Stimulated activated naive CD8-positive, alpha-beta T cell treated with anti-CD3 and anti-CD28 coated beads, Interleukin-15, amount 100 ng/mL, for 72 hours (primary cell): ENCODE results near the gene SCNN1A.

Source experiments
- ATAC-seq: fragments of 150-1000 bp; cut with Tn5 transposase; 2 replicates; pipeline ENCODE4 v1.10.0; 2021; ENCODE audit warnings: mild to moderate bottlenecking, moderate library complexity
- DNase-seq, 2 donors: peaks; one replicate each; pipeline ENCODE4 v3.0.0; 2021 to 2022
- H3K27ac Mint-ChIP-seq, 2 donors: one replicate each; pipeline ENCODE4 v1.8.0; 2022; ENCODE audit warnings: mild to moderate bottlenecking in 2 of 2, mixed read lengths in 2 of 2, moderate library complexity in 2 of 2
- H3K27me3 Mint-ChIP-seq: one replicate; pipeline ENCODE4 v1.8.0; 2022; ENCODE audit warnings: mixed read lengths
- H3K4me1 Mint-ChIP-seq: one replicate; pipeline ENCODE4 v1.8.0; 2022; ENCODE audit warnings: mild to moderate bottlenecking, mixed read lengths
- H3K4me3 Mint-ChIP-seq, 2 donors: one replicate each; pipeline ENCODE4 v1.8.0; 2022; ENCODE audit warnings: mild to moderate bottlenecking in 2 of 2, mixed read lengths in 2 of 2, moderate library complexity in 1 of 2
- H3K9me3 Mint-ChIP-seq, 2 donors: one replicate each; pipeline ENCODE4 v1.8.0; 2022; ENCODE audit warnings: mixed read lengths in 2 of 2

The SCNN1A gene

DNA sequence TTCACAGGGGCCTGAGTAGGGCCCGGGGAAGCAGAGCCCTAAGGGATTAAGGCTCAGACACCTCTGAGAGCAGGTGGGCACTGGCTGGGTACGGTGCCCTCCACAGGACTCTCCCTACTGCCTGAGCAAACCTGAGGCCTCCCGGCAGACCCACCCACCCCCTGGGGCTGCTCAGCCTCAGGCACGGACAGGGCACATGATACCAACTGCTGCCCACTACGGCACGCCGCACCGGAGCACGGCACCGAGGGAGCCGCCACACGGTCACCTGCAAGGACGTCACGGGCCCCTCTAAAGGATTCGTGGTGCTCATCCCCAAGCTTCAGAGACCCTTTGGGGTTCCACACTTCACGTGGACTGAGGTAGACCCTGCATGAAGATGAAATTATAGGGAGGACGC, 15.7 kb upstream of the SCNN1A start:
- Mint-ChIP-seq H3K27me3 (no peaks in the 10 kb centered on the region), H3K9me3 (no peaks in the 10 kb centered on the region), H3K4me1 (no peaks in the 10 kb centered on the region), H3K4me3 (no peak overlapping the region), H3K27ac (peak overlapping the region in 1 of 2 donors; percentile 42)
- ATAC-seq (peak; percentile 33), DNase-seq (no peak)

DNA sequence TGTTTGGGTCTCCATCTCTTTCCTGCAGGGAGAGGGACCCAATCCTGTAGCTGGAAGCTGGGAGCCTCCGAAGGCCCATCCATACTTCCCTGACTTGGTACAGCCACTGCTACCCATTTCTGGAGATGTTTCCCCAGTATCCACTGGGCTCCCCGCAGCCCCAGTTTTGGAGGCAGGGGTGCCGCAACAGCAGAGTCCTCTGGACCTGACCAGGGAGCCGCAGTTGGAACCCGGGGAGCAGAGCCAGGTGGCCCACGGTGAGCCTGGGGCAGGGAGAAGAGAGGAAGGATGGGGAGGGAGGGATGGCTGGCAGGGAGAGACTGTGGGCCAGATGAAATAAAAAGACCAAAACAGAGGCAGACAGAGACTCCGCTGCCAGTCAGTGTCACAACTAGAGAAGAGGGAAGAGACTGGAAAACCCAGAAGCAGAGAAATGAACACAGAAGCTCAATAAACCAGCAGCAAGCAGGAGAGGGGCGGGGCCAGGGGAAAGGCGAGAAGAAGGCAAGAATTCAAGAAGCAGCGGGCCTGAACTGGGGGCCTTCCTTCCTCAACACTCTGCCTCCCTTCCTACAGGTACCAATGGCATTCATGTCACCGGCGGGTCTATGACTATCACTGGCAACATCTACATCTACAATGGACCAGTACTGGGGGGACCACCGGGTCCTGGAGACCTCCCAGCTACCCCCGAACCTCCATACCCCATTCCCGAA, 14.9 kb upstream of the SCNN1A start:
- H3K27ac Mint-ChIP-seq, result no peak overlapping the region
- ATAC-seq (peak; percentile 40), DNase-seq (no peak)
- H3K4me1 Mint-ChIP-seq, result no peaks in the 10 kb centered on the region
- H3K27me3 Mint-ChIP-seq, result peaks cover under 1% of the 10 kb centered on the region
- no peak overlapping the region for H3K4me3 Mint-ChIP-seq
- H3K9me3 Mint-ChIP-seq, result no peaks in the 10 kb centered on the region

DNA sequence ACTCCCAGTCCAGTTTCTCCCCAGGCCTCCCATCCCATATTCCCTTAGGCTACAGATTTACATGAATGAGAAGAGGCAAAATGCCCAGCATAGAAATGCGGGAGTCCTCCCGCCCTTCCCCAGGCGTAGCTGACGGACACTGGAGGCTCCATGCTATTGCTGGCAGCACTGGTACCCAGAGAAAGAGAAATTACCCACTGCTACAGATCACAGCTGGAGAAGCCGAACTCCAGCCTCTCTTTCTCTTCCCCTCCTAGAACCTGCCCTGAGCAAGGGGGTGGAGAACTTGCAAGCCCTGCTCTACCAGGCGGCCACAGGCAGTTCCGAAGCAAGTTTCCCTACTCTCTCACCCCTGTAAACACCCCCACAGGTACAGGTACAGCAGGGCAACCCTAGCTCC, 12.2 kb upstream of the SCNN1A start:
- no peak overlapping the region for H3K4me3 Mint-ChIP-seq
- ATAC-seq, result no peak
- H3K4me1 Mint-ChIP-seq, result peaks cover 12% of the 10 kb centered on the region
- no peaks in the 10 kb centered on the region for H3K9me3 Mint-ChIP-seq
- peak overlapping the region in 1 of 2 donors; percentile 43 for H3K27ac Mint-ChIP-seq
- DNase-seq, result no peak
- H3K27me3 Mint-ChIP-seq, result peaks cover 18% of the 10 kb centered on the region

DNA sequence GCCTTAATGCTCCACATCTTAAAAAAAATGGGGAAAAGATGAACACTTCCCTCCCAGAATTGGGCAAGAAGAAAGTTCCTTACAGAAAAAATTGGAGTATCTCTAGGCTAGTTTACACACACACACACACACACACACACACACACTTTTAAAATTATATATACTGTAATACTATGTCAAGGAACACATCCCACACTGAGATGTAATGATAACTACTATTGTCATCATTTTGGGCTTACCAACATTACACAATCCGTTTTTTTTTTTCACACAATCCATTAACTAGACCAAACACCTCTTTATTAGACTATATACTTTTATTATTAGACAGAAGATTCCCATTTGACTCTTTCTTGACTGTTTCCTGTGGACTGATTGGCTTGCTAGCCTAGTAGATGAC, 11.1 kb upstream of the SCNN1A start:
- DNase-seq, result no peak
- Mint-ChIP-seq H3K27ac (no peak overlapping the region), H3K4me3 (no peak overlapping the region), H3K9me3 (no peaks in the 10 kb centered on the region), H3K4me1 (peaks cover 12% of the 10 kb centered on the region), H3K27me3 (peaks cover 24% of the 10 kb centered on the region)
- no peak for ATAC-seq

DNA sequence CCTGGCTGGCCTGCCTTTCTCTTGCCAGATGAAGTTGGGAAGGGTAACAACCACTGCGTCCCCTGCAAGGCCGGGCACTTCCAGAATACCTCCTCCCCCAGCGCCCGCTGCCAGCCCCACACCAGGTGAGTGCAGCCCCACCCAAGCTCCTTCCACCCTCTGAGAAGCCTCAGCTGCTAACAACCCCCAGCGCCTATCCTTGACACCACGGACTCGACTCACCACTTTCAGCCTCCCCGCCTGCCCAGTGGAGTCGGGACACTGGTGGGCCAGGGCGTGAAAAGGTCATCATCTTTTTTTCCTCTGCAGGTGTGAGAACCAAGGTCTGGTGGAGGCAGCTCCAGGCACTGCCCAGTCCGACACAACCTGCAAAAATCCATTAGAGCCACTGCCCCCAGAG, 10.7 kb upstream of the SCNN1A start:
- peaks cover 29% of the 10 kb centered on the region for H3K27me3 Mint-ChIP-seq
- H3K27ac Mint-ChIP-seq, result peak overlapping the region in 1 of 2 donors; percentile 45
- H3K9me3 Mint-ChIP-seq, result no peaks in the 10 kb centered on the region
- DNase-seq (no peak), ATAC-seq (no peak)
- H3K4me1 Mint-ChIP-seq, result peaks cover 12% of the 10 kb centered on the region
- H3K4me3 Mint-ChIP-seq, result no peak overlapping the region

DNA sequence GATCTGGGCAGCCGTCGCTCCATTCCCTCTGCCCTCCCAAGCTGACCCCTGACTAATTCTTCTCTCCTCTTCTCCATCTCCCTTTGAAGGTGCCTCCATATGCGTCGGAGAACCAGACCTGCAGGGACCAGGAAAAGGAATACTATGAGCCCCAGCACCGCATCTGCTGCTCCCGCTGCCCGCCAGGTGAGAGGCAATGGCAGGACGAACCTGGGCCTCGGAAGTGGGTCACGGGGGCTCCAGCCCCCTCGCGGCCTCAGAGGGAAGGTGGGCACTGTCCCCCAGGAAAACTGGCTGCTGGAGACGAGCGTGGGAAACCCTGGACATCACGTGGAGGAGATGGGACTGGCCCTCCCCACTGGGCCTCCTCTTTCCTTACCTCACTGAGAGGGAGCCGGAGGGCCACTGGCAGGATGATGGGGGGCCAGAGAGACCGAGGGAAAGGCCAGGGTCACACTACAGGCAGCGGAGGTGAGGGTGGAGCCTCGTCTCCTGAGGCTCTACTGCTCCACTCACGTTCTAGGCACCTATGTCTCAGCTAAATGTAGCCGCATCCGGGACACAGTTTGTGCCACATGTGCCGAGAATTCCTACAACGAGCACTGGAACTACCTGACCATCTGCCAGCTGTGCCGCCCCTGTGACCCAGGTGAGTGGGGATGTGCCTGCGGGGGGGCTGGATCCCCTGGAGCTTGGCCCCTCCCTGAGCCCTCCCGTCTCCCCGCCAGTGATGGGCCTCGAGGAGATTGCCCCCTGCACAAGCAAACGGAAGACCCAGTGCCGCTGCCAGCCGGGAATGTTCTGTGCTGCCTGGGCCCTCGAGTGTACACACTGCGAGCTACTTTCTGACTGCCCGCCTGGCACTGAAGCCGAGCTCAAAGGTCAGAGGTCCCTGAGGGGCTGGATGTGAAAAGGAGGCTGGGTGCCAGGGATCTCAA, 9.4 kb upstream of the SCNN1A start:
- peaks cover 29% of the 10 kb centered on the region for H3K27me3 Mint-ChIP-seq
- DNase-seq, result no peak
- peaks cover 12% of the 10 kb centered on the region for H3K4me1 Mint-ChIP-seq
- no peaks in the 10 kb centered on the region for H3K9me3 Mint-ChIP-seq
- ATAC-seq, result no peak
- peak overlapping the region in 1 of 2 donors; percentile 25 for H3K4me3 Mint-ChIP-seq
- H3K27ac Mint-ChIP-seq, result peak overlapping the region; percentile 61 to 75

DNA sequence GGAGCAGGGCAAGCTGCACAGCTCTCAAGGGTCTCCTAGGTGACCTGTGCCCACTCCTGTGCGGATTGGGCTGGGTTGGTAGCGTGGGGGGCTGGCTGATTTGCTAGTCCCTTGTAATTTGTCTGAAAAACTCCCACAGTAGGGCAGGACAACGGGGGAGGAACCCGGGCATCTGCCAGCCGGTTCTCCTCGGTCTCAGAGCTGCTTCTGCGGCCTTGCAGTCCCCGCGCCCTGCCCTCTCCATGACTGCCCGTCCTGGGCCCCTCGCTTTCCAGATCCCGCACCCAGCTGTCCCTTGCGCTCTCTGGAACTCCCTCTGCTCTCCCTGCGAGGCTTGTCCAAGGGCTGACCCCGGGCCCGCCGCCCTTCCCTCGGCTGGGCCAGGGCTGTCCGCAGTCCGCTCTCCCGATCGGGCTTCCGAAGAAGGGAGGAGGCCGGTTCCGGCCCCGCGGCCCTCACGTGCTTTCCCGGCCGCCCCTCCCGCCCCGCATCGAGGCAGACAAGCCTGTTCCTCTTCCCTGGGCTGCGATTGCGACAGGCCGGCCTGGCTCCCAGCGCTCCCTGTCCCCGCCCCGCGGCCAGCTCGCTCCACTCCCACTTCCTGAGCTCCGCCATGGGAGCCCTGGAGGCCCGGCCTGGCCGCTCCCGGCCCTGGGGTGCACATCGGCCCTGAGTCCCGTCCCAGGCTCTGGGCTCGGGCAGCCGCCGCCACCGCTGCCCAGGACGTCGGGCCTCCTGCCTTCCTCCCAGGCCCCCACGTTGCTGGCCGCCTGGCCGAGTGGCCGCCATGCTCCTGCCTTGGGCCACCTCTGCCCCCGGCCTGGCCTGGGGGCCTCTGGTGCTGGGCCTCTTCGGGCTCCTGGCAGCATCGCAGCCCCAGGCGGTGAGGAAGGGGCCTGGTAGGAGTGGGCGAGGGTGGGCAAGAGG, 8.5 kb upstream of the SCNN1A start, which contains the start of gene LTBR:
Gene LTBR, plus strand, starts transcription at position 591 of the 927 bp plus-strand sequence. Its CDS starts 197 bp downstream, at position 788.
- peak within 1 kb of the TSS; percentile 75 to 84 for H3K27ac Mint-ChIP-seq
- DNase-seq (peak in 1 of 2 donors; percentile 29), ATAC-seq (peak; percentile 52)
- H3K4me3 Mint-ChIP-seq, result peak within 1 kb of the TSS in 1 of 2 donors; percentile 56
- peaks cover 12% of the 10 kb centered on the region for H3K4me1 Mint-ChIP-seq
- H3K27me3 Mint-ChIP-seq, result peaks cover 29% of the 10 kb centered on the region
- no peaks in the 10 kb centered on the region for H3K9me3 Mint-ChIP-seq

DNA sequence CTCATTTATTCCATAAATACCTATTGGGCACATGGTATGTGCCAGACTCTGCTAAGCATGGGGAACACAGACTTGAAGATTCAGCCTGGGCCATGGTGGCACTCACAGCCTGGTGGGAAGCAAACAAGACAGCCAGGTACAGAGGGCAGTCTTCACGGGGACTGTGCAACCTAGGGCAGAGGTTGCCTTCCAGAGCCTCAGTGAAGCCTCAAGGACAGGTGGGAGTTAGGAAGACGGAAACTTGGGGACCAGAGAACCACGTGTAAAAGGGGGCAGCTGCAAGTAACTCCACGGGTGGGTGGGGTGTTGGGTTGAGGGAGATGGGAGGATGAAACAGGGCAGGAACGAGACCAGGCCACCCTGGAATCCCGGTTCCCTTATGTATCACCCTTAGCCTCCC, 7.6 kb upstream of the SCNN1A start:
- no peak overlapping the region for H3K27ac Mint-ChIP-seq
- H3K4me3 Mint-ChIP-seq, result peak overlapping the region in 1 of 2 donors; percentile 56
- DNase-seq (no peak), ATAC-seq (no peak)
- H3K9me3 Mint-ChIP-seq, result no peaks in the 10 kb centered on the region
- peaks cover 12% of the 10 kb centered on the region for H3K4me1 Mint-ChIP-seq
- H3K27me3 Mint-ChIP-seq, result peaks cover 29% of the 10 kb centered on the region

DNA sequence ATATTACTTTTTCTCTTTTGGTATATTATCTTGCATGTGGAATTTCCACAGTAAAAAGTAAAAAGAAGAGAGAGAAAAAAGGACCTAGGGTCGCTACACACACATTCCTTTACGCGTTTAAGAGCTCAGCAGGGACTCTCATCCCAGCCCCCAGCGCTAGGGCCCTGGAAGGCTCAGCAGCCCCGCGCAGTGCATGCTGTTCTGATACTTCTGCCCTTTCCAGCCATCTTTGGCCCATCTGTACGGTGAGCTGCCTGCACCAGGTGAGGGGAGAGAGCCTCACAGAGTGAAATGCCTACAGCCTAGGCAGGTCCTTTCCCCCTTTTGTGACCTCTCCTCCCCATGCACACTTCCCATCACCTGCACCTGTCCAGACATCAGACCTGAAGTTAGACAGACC, 7.0 kb upstream of the SCNN1A start:
- peaks cover 16% of the 10 kb centered on the region for H3K4me1 Mint-ChIP-seq
- DNase-seq (no peak), ATAC-seq (no peak)
- peaks cover 29% of the 10 kb centered on the region for H3K27me3 Mint-ChIP-seq
- no peaks in the 10 kb centered on the region for H3K9me3 Mint-ChIP-seq
- H3K27ac Mint-ChIP-seq, result no peak overlapping the region
- H3K4me3 Mint-ChIP-seq, result no peak overlapping the region

DNA sequence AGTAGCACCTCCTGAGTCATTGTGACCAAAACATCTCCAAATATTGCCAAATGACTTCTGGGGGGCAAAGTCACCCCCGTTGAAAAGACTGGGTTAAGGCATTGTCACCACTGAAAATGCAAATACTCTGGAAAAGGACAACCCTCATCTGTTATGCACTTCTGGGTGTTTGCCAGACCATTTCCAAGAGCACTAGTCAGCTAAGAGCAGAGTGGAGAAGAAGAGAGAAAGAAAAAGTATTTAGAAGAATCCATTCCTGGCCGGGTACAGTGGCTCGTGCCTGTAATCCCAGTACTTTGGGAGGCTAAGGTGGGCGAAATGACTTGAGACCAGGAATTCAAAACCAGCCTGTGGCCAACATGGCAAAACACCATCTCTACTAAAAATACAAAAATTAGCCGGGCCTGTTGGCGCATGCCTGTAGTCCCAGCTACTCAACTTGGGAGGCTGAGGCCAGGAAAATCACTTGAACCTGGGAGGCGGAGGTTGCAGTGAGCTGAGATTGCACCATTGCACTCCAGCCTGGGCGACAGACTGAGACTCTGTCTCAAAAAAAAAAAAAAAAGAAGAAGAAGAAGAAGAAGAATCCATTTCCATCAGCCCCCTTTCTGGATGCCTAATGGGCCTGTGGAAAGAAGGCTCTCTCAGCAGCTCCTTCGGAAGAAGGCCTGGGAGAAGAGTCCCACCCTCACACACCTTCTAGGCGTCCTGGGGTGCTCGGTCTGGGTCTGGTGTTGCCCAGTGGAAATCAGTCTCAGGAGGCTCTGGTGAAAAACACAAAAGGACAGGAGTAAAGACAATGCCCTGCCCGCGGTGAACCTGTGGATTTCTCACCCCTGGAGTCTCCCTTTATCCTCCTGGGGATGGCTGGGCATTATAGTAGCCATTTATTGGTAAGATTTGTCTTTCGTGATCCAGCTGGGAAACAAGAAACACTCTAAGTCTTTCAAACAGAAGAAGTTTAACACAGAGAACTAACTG, 5.1 kb upstream of the SCNN1A start:
- Mint-ChIP-seq H3K4me1 (peaks cover 36% of the 10 kb centered on the region), H3K27me3 (peaks cover 29% of the 10 kb centered on the region), H3K4me3 (no peak overlapping the region), H3K9me3 (no peaks in the 10 kb centered on the region), H3K27ac (peak overlapping the region in 1 of 2 donors; percentile 2)
- ATAC-seq (no peak), DNase-seq (no peak)

DNA sequence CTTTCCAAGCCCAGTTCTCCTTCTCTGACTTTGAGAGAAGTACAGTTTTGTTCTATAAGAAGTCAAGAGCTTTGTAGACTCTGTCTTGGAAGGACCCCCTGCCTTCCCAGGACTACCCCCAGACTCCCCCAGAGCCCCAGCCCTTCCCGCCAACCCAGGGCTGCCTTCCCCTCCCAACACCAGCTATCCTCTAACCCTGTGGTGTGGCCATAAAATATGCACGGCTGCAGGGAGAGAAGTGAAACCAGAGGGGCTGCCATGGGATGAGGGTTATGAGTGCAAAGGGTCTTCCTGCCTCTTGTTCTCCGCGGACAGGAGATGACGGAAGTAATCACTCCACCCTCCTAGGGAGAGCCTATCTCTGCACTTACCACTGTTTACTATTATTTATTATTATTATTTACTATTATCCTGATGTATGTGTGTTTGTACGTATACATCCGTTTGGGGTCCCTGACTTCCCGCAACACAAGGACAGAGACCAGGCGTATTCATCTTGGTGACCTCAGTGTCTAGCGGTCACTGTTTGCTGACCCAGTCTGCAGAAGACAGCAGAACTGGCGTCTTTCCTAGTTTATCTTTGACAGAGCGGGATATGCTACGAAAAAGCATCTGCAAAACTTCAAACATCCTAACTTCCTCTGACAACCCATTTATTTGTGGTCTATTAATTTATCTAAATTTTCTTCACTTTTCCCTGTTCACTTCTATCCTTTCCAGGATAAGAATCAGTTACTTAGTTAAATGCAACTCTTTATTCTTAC, 3.5 kb upstream of the SCNN1A start:
- Mint-ChIP-seq H3K4me3 (no peak overlapping the region), H3K27me3 (peaks cover 20% of the 10 kb centered on the region), H3K4me1 (peaks cover 45% of the 10 kb centered on the region), H3K9me3 (no peaks in the 10 kb centered on the region), H3K27ac (no peak overlapping the region)
- ATAC-seq (no peak), DNase-seq (no peak)

DNA sequence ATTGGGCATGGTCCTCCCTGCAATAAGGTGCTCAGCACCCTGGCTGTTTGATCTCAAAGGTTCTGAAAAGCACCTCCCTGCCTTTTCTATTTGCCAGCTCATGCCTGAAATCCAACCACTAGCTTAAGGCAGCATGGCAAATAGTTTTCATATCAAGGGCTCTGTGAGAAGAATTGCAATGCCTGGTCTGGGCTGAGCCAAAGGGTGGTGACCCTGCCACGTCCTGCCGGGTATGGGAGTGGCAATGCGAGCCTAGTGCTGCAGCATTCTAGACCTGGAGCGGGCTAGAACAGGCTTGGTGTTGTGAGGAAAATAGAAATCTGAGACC, 2.3 kb upstream of the SCNN1A start:
- peaks cover 45% of the 10 kb centered on the region for H3K4me1 Mint-ChIP-seq
- DNase-seq (no peak), ATAC-seq (no peak)
- no peaks in the 10 kb centered on the region for H3K9me3 Mint-ChIP-seq
- peak overlapping the region in 1 of 2 donors; percentile 27 for H3K27ac Mint-ChIP-seq
- peak overlapping the region; percentile 55 to 80 for H3K4me3 Mint-ChIP-seq
- H3K27me3 Mint-ChIP-seq, result peaks cover 12% of the 10 kb centered on the region

DNA sequence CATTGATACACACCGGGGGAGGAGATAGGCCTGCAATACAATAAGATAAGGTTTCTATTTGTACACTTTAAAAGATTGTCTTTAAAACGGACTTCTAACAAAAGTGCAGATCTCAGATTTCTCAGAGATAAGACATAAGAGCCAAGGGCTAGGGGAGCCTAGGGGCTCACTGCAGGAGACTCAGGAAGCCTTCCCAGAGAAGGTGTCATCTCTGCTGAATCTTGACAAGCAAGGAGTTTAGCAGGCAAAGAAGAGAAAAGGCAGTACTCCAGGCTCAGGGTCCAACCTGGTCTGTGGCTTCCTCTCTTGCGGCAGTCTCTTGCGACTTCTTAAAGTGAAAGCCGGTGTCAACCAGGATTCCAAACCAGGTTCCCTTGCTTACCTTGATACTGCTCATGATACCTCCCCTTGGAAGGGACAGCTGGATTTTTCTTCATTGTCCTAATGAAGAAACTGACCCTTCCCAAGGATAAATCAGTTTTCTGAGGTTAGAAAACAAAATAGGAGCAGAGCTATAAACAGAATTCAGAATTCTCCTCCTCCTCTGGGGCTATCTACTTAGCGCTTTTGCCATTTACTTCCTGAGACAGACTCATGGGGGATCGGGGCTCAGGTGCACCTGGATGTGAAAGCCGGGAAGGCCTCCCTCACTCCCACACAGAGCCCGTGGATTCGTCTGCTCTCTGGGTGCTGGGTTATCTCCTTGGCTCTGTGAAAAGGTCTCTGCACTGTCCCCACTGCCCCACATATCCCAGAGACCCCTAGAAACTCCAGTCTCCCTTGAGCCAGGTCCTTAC, 1.7 kb upstream of the SCNN1A start:
- DNase-seq (no peak), ATAC-seq (peak; percentile 40)
- Mint-ChIP-seq H3K27me3 (peaks cover 9% of the 10 kb centered on the region), H3K9me3 (no peaks in the 10 kb centered on the region), H3K27ac (peak overlapping the region; percentile 91 to 95), H3K4me3 (peak overlapping the region; percentile 80 to 84), H3K4me1 (peaks cover 50% of the 10 kb centered on the region)
